HG03060 (cell line): ENCODE measurements around the gene PPP1R15B.

Source experiments
- ATAC-seq: cut with Tn5 transposase; IDR thresholded peaks from one replicate; pipeline ENCODE4 v1.9.1; 2021; ENCODE audit warnings: low read depth, moderate number of reproducible peaks; ENCODE audit not compliant: unreplicated experiment

Gene PPP1R15B

GRCh38 chr1:204411451-204412204 lies at the start of gene PPP1R15B:
Gene PPP1R15B, minus strand, starts transcription at chr1:204411817. Its CDS starts 406 bp downstream, at chr1:204411411.
- peak; percentile 81 for ATAC-seq

- ATAC-seq, result no peak
These were observed 48.7 kb upstream of the PPP1R15B start for GRCh38 chr1:204460346-204460745.

GRCh38 chr1:204459706-204460105 lies 48.1 kb upstream of the PPP1R15B start:
- no peak for ATAC-seq

GRCh38 chr1:204457666-204458065 lies 46.0 kb upstream of the PPP1R15B start:
- ATAC-seq, result no peak

GRCh38 chr1:204456826-204457442 lies 45.3 kb upstream of the PPP1R15B start:
- no peak for ATAC-seq

GRCh38 chr1:204455831-204456145 lies 44.2 kb upstream of the PPP1R15B start:
- ATAC-seq, result no peak

GRCh38 chr1:204455063-204455830 lies 43.6 kb upstream of the PPP1R15B start:
- no peak for ATAC-seq

- ATAC-seq, result no peak
These were observed 42.9 kb upstream of the PPP1R15B start for GRCh38 chr1:204454476-204454875.

- peak; percentile 67 for ATAC-seq
These were observed 41.6 kb upstream of the PPP1R15B start for GRCh38 chr1:204453141-204453772.

- ATAC-seq, result no peak
These were observed 39.9 kb upstream of the PPP1R15B start for GRCh38 chr1:204451352-204452124.

GRCh38 chr1:204450461-204451257 lies 39.0 kb upstream of the PPP1R15B start:
- ATAC-seq, result no peak

GRCh38 chr1:204449678-204450280 lies 38.2 kb upstream of the PPP1R15B start:
- no peak for ATAC-seq

GRCh38 chr1:204448991-204449677 lies 37.5 kb upstream of the PPP1R15B start:
- no peak for ATAC-seq

GRCh38 chr1:204448344-204448964 lies 36.8 kb upstream of the PPP1R15B start:
- no peak for ATAC-seq

- ATAC-seq, result no peak
These were observed 36.1 kb upstream of the PPP1R15B start for GRCh38 chr1:204447736-204448135.

- no peak for ATAC-seq
These were observed 35.6 kb upstream of the PPP1R15B start for GRCh38 chr1:204447190-204447589.

- no peak for ATAC-seq
These were observed 34.9 kb upstream of the PPP1R15B start for GRCh38 chr1:204446413-204447111.
